HCT116 (cell line): ENCODE data around the gene IRAK4.

ENCODE experiments used
- ATF3 ChIP-seq: IDR thresholded peaks from 2 replicates; pipeline ENCODE4 v1.6.1; 2012
- EGR1 ChIP-seq: IDR thresholded peaks from 2 replicates; pipeline ENCODE4 v1.6.1; 2012; ENCODE audit warnings: low read depth
- POLR2AphosphoS5 ChIP-seq: IDR thresholded peaks from 2 replicates; pipeline ENCODE4 v1.6.1; 2011; ENCODE audit warnings: mild to moderate bottlenecking, low read depth, low read length, moderate library complexity
- RAD21 ChIP-seq: IDR thresholded peaks from 2 replicates; pipeline ENCODE4 v1.6.1; 2012; ENCODE audit warnings: low read depth, mild to moderate bottlenecking
- ZNF274 ChIP-seq: fragments of 200-500 bp; sonication (Bioruptor generic); IDR thresholded peaks from 2 replicates; pipeline ENCODE4 v1.6.1; 2014; ENCODE audit warnings: mild to moderate bottlenecking, low read depth, low read length, inconsistent platforms
- TF ChIP-seq, protein P1 (sequence below), 3 experiments: fragments of 200-600 bp in 1 of 3; sonication (generic) in 1 of 3; IDR thresholded peaks in 2 of 3; conservative IDR thresholded peaks in 1 of 3; 2 replicates each; pipeline ENCODE4 v1.5.1; 2012 to 2017; ENCODE audit warnings: low read depth in 2 of 3, low read length in 2 of 3, antibody characterized with exemption in 1 of 3, borderline replicate concordance in 1 of 3, control low read depth in 1 of 3, mild to moderate bottlenecking in 1 of 3, mixed read lengths in 1 of 3, mixed run types in 1 of 3, moderate library complexity in 1 of 3; ENCODE audit not compliant: insufficient read depth in 1 of 3
- TF ChIP-seq, protein P2 (sequence below): IDR thresholded peaks from 2 replicates; pipeline ENCODE4 v1.6.1; 2012; ENCODE audit warnings: low read depth

DNA sequence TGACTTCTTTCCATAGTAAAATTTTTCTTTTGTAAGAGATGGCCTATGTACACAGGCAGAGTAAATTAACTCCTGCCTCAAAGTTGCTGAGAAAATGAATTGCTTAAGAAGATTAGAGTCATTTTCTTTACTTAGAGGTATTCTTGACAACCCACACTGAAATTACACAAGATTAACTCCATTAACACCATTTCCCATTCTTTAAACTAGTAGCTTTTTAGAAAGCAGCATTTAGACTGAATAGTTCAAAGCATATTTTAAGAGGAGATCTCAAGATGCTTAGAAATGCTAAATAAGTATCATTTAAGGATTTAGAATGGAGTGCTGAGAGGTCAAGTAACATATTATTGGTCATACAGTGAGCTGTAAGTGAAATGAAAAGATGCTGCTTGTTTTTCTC lies 35.6 kb upstream of the IRAK4 start:
- TF ChIP-seq, protein P1, sequence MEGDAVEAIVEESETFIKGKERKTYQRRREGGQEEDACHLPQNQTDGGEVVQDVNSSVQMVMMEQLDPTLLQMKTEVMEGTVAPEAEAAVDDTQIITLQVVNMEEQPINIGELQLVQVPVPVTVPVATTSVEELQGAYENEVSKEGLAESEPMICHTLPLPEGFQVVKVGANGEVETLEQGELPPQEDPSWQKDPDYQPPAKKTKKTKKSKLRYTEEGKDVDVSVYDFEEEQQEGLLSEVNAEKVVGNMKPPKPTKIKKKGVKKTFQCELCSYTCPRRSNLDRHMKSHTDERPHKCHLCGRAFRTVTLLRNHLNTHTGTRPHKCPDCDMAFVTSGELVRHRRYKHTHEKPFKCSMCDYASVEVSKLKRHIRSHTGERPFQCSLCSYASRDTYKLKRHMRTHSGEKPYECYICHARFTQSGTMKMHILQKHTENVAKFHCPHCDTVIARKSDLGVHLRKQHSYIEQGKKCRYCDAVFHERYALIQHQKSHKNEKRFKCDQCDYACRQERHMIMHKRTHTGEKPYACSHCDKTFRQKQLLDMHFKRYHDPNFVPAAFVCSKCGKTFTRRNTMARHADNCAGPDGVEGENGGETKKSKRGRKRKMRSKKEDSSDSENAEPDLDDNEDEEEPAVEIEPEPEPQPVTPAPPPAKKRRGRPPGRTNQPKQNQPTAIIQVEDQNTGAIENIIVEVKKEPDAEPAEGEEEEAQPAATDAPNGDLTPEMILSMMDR (IDR thresholded peaks at IDR 0.05 in 2 of 3, conservative IDR thresholded peaks at IDR 0.05 in 1 of 3; ENCODE audit: borderline replicate concordance in 1 of 3, insufficient read depth in 1 of 3, low read depth in 2 of 3, low read length in 2 of 3): no peak
- TF ChIP-seq POLR2AphosphoS5 (no peak), ATF3 (no peak), ZNF274 (no peak), RAD21 (no peak), EGR1 (no peak)
- TF ChIP-seq, protein P2, sequence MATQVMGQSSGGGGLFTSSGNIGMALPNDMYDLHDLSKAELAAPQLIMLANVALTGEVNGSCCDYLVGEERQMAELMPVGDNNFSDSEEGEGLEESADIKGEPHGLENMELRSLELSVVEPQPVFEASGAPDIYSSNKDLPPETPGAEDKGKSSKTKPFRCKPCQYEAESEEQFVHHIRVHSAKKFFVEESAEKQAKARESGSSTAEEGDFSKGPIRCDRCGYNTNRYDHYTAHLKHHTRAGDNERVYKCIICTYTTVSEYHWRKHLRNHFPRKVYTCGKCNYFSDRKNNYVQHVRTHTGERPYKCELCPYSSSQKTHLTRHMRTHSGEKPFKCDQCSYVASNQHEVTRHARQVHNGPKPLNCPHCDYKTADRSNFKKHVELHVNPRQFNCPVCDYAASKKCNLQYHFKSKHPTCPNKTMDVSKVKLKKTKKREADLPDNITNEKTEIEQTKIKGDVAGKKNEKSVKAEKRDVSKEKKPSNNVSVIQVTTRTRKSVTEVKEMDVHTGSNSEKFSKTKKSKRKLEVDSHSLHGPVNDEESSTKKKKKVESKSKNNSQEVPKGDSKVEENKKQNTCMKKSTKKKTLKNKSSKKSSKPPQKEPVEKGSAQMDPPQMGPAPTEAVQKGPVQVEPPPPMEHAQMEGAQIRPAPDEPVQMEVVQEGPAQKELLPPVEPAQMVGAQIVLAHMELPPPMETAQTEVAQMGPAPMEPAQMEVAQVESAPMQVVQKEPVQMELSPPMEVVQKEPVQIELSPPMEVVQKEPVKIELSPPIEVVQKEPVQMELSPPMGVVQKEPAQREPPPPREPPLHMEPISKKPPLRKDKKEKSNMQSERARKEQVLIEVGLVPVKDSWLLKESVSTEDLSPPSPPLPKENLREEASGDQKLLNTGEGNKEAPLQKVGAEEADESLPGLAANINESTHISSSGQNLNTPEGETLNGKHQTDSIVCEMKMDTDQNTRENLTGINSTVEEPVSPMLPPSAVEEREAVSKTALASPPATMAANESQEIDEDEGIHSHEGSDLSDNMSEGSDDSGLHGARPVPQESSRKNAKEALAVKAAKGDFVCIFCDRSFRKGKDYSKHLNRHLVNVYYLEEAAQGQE: no peak
